ENCODE measurements around the gene DNMT3A. TPM values are rescaled to one million over a fixed set of nuclear protein-coding genes. Genes with fewer than 3 reads are reported as not detected.

DNMT3A gene
- total and polyA plus RNA-seq, 2 donors (not counting 1 experiment from before 2014, with no cell fraction given) = 8.9 to 24.5 TPM

- peak overlapping the region; percentile 57 for H3K4me3 Mint-ChIP-seq
- no peak overlapping the region for H3K27ac Mint-ChIP-seq
- H2AFZ ChIP-seq (ENCODE audit: insufficient read depth, low read depth, low read length, poor library complexity, severe bottlenecking) = no peak overlapping the region
- no peaks in the 10 kb centered on the region for H3K27me3 Mint-ChIP-seq
- H3K27me3 ChIP-seq (replicated peaks in 1 of 4; ENCODE audit: control extremely low read depth in 1 of 4, control insufficient read depth in 3 of 4, insufficient read depth in 4 of 4, low read length in 3 of 4) = peaks cover 0 to 5% (median 1%) of the 10 kb centered on the region in 4 experiments
- TF ChIP-seq EZH2 (IDR thresholded peaks at IDR 0.05; ENCODE audit: borderline replicate concordance, insufficient read depth, low read depth, low read length, poor library complexity, severe bottlenecking) (no peak), CTCF (IDR thresholded peaks at IDR 0.05) (no peak)
- peaks cover 66% of the 10 kb centered on the region for H3K79me2 ChIP-seq (ENCODE audit: control insufficient read depth, insufficient read depth, low read length)
- ATAC-seq (ENCODE audit: low read depth) (no peak), DNase-seq (no peak)
- H4K20me1 ChIP-seq (ENCODE audit: control insufficient read depth, insufficient read depth, low read length, poor library complexity, severe bottlenecking) = peaks cover 70% of the 10 kb centered on the region
- H3K36me3 ChIP-seq (replicated peaks in 1 of 2; ENCODE audit: control extremely low read depth in 1 of 2, control insufficient read depth in 1 of 2, extremely low read depth in 1 of 2, insufficient read depth in 2 of 2, low read length in 1 of 2) = peaks cover 0 to 2% of the 10 kb centered on the region in 2 experiments
- WGBS (ENCODE audit: insufficient coverage) = 96% methylated on average over 6 of the region's 8 CpGs
- H3K9me3 Mint-ChIP-seq (ENCODE audit: insufficient read depth) = no peaks in the 10 kb centered on the region
- intact Hi-C loops (cut with micrococcal nuclease) = no loop called here
- H3K4me3 ChIP-seq (ENCODE audit: control extremely low read depth in 1 of 5, extremely low read depth in 1 of 5, insufficient read depth in 1 of 5, low read depth in 2 of 5, low read length in 4 of 5) = no peak overlapping the region
- peaks cover 58% of the 10 kb centered on the region for H3K4me1 Mint-ChIP-seq
- ChIA-PET CTCF (interaction anchor here (0.5 kb wide), 1 partner anchor 26 kb away, joined by 3 read pairs; no protein-coding TSS in a partner anchor), POLR2A (interaction anchor here (0.6 kb wide), 1 partner anchor 54 kb away, joined by 3 read pairs; no protein-coding TSS in a partner anchor)
- H3K4me1 ChIP-seq (ENCODE audit: control insufficient read depth in 2 of 2, insufficient read depth in 2 of 2, low read length in 2 of 2) = peaks cover 14 to 21% of the 10 kb centered on the region in 2 donors
- H3K27ac ChIP-seq (ENCODE audit: low read length in 2 of 2) = no peak overlapping the region
- no peak overlapping the region for H3K9ac ChIP-seq (ENCODE audit: low read length)
- peak overlapping the region; percentile 46 for H3K4me2 ChIP-seq (replicated peaks; ENCODE audit: low read depth, low read length, poor library complexity, severe bottlenecking)
- H3K9me3 ChIP-seq (ENCODE audit: control extremely low read depth in 1 of 3, control insufficient read depth in 2 of 3, insufficient read depth in 1 of 3, low read length in 2 of 3) = no peaks in the 10 kb centered on the region
Observed at GRCh38 chr2:25334482-25334881, 7.2 kb downstream of the DNMT3A start.

- TF ChIP-seq EZH2 (IDR thresholded peaks at IDR 0.05; ENCODE audit: borderline replicate concordance, insufficient read depth, low read depth, low read length, poor library complexity, severe bottlenecking) (no peak), CTCF (IDR thresholded peaks at IDR 0.05) (no peak)
- POLR2A ChIA-PET = interaction anchor here (0.6 kb wide), 1 partner anchor 55 kb away, joined by 3 read pairs; no protein-coding TSS in a partner anchor
- CTCF ChIA-PET = interaction anchor here (0.5 to 1.1 kb wide), 2 partner anchors 26 to 28 kb away, joined by 3 read pairs; no protein-coding TSS in a partner anchor
- no peak overlapping the region for H3K9ac ChIP-seq (ENCODE audit: low read length)
- H3K79me2 ChIP-seq (ENCODE audit: control insufficient read depth, insufficient read depth, low read length) = peaks cover 67% of the 10 kb centered on the region
- no peak overlapping the region for H3K4me3 ChIP-seq (ENCODE audit: control extremely low read depth in 1 of 5, extremely low read depth in 1 of 5, insufficient read depth in 1 of 5, low read depth in 2 of 5, low read length in 4 of 5)
- Mint-ChIP-seq H3K4me3 (peak overlapping the region; percentile 41), H3K4me1 (peaks cover 53% of the 10 kb centered on the region), H3K27ac (no peak overlapping the region), H3K9me3 (ENCODE audit: insufficient read depth) (no peaks in the 10 kb centered on the region), H3K27me3 (no peaks in the 10 kb centered on the region)
- peaks cover 0 to 7% (median 1%) of the 10 kb centered on the region in 4 experiments for H3K27me3 ChIP-seq (replicated peaks in 1 of 4; ENCODE audit: control extremely low read depth in 1 of 4, control insufficient read depth in 3 of 4, insufficient read depth in 4 of 4, low read length in 3 of 4)
- H3K4me2 ChIP-seq (replicated peaks; ENCODE audit: low read depth, low read length, poor library complexity, severe bottlenecking) = peak overlapping the region; percentile 46
- WGBS (ENCODE audit: insufficient coverage) = 7% methylated on average over 3 of the region's 4 CpGs
- H2AFZ ChIP-seq (ENCODE audit: insufficient read depth, low read depth, low read length, poor library complexity, severe bottlenecking) = no peak overlapping the region
- DNase-seq (peak; percentile 55), ATAC-seq (ENCODE audit: low read depth) (peak; percentile 64)
- no peaks in the 10 kb centered on the region for H3K9me3 ChIP-seq (ENCODE audit: control extremely low read depth in 1 of 3, control insufficient read depth in 2 of 3, insufficient read depth in 1 of 3, low read length in 2 of 3)
- H3K36me3 ChIP-seq (replicated peaks in 1 of 2; ENCODE audit: control extremely low read depth in 1 of 2, control insufficient read depth in 1 of 2, extremely low read depth in 1 of 2, insufficient read depth in 2 of 2, low read length in 1 of 2) = peaks cover 0 to 2% of the 10 kb centered on the region in 2 experiments
- intact Hi-C loops (cut with micrococcal nuclease) = no loop called here
- H3K4me1 ChIP-seq (ENCODE audit: control insufficient read depth in 2 of 2, insufficient read depth in 2 of 2, low read length in 2 of 2) = peaks cover 14 to 21% of the 10 kb centered on the region in 2 donors
- H4K20me1 ChIP-seq (ENCODE audit: control insufficient read depth, insufficient read depth, low read length, poor library complexity, severe bottlenecking) = peaks cover 70% of the 10 kb centered on the region
- no peak overlapping the region for H3K27ac ChIP-seq (ENCODE audit: low read length in 2 of 2)
Observed at GRCh38 chr2:25333981-25334380, 7.7 kb downstream of the DNMT3A start.

All from B cell (primary cell).